ENCODE results near the gene CABLES2.

DNA sequence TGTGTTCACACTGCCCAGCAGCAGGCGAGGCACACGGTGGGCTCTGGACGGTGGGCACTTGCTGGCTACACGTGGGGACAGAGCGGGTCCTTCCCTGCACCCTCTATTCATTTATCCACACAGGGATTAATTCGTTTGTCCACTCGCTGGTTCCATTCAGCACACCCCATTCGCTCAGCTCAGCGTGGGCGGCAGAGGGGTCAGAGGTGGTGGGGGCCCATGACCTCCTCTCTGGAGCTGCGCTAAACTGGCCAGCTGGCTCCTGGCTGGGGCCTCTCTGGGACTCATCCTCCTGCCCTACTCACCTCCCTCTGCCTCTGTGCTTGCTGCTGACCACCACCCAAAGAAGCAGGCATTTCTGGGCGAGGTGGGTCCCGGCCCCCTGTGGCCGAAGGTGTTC lies 41.7 kb upstream of the CABLES2 start:
- TF ChIP-seq, protein P1, sequence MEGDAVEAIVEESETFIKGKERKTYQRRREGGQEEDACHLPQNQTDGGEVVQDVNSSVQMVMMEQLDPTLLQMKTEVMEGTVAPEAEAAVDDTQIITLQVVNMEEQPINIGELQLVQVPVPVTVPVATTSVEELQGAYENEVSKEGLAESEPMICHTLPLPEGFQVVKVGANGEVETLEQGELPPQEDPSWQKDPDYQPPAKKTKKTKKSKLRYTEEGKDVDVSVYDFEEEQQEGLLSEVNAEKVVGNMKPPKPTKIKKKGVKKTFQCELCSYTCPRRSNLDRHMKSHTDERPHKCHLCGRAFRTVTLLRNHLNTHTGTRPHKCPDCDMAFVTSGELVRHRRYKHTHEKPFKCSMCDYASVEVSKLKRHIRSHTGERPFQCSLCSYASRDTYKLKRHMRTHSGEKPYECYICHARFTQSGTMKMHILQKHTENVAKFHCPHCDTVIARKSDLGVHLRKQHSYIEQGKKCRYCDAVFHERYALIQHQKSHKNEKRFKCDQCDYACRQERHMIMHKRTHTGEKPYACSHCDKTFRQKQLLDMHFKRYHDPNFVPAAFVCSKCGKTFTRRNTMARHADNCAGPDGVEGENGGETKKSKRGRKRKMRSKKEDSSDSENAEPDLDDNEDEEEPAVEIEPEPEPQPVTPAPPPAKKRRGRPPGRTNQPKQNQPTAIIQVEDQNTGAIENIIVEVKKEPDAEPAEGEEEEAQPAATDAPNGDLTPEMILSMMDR (conservative IDR thresholded peaks at IDR 0.05; ENCODE audit: low read length) = no peak
- no peak for TF ChIP-seq EZH2phosphoT487 (IDR thresholded peaks at IDR 0.05; ENCODE audit: borderline replicate concordance)
